Osteoblast (primary cell): ENCODE results near the gene MPG. TPM values are rescaled to one million over a fixed set of nuclear protein-coding genes. Genes with fewer than 3 reads are reported as not detected.
A peak's percentile ranks its signal among the peaks of the same experiment; 100 is the strongest.
"Not testable (repeated sequence)": the region's sequence is repeated elsewhere in the genome, so short reads cannot be mapped to it uniquely, and the experiment has no call there.

ENCODE experiments used
- DNase-seq: peaks from one replicate; pipeline ENCODE4 v3.0.0; 2011; ENCODE audit warnings: low spot score, mixed read lengths; ENCODE audit not compliant: insufficient read length; ENCODE audit errors: missing footprints
- H2AFZ ChIP-seq: 2 replicates; pipeline ENCODE4 v1.6.0; 2011; ENCODE audit warnings: mild to moderate bottlenecking, low read length
- H3K27ac ChIP-seq: 2 replicates; pipeline ENCODE4 v1.5.1; 2011; ENCODE audit warnings: mild to moderate bottlenecking, low read depth, low read length, moderate library complexity
- H3K27me3 ChIP-seq: 2 replicates; pipeline ENCODE4 v1.6.0; 2012; ENCODE audit warnings: mild to moderate bottlenecking, control low read depth, inconsistent platforms, low read length, moderate library complexity; ENCODE audit not compliant: insufficient read depth
- H3K36me3 ChIP-seq: 2 replicates; pipeline ENCODE4 v1.5.1; 2011; ENCODE audit warnings: mild to moderate bottlenecking, low read length, control low read depth, moderate library complexity; ENCODE audit not compliant: insufficient read depth
- H3K4me1 ChIP-seq: 2 replicates; pipeline ENCODE4 v1.5.1; 2011; ENCODE audit warnings: mild to moderate bottlenecking, low read length, control low read depth, moderate library complexity; ENCODE audit not compliant: insufficient read depth
- H3K4me2 ChIP-seq: 2 replicates; pipeline ENCODE4 v1.6.0; 2011; ENCODE audit warnings: mild to moderate bottlenecking, low read length; ENCODE audit not compliant: insufficient read depth
- H3K4me3 ChIP-seq: fragments of 200-600 bp; sonication (generic); 3 replicates; pipeline ENCODE4 v1.5.1; 2012; ENCODE audit warnings: mild to moderate bottlenecking, low read length, inconsistent platforms; ENCODE audit not compliant: insufficient read depth
- H3K79me2 ChIP-seq: 2 replicates; pipeline ENCODE4 v1.6.0; 2012; ENCODE audit warnings: mild to moderate bottlenecking, low read length, control low read depth, inconsistent platforms; ENCODE audit not compliant: insufficient read depth
- H3K9me3 ChIP-seq: 2 replicates; pipeline ENCODE4 v1.5.1; 2011; ENCODE audit warnings: low read depth, low read length, control low read depth
- H4K20me1 ChIP-seq: 2 replicates; pipeline ENCODE4 v1.6.0; 2012; ENCODE audit warnings: mild to moderate bottlenecking, low read length, control low read depth; ENCODE audit not compliant: insufficient read depth
- total RNA-seq: library from RNA; depleted of rRNA; stranded (reverse); fragments of >200 nt; gene quantifications from 2 replicates; pipeline ENCODE4 v1.2.3, GENCODE V29; 2012
- TF ChIP-seq, protein P1 (sequence below): IDR thresholded peaks from 2 replicates; pipeline ENCODE4 v1.5.1; 2011; ENCODE audit warnings: mild to moderate bottlenecking, low read depth, low read length, moderate library complexity; ENCODE audit errors: extremely low read depth

Gene MPG
- total RNA-seq, 1 donor = 180 TPM

DNA sequence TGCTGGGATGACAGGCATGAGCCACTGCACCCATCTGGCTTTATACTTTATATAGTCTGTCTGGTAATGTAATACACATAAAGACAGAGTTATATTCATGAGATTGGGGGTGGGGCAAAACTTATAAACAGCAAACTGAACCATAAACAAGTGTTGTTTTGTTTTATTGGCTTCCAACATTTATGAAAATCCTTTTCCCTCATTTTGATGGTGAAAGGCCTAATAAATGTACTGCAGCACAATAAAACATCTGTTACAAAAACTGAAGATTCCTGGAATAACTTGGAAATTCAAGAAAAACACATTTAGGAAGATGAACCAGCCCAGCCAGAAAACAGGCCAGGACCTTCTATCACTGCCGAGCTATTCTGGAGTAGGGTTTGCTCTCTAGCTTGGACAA, 44.3 kb downstream of the MPG start:
- peaks cover 51% of the 10 kb centered on the region for H4K20me1 ChIP-seq
- no peak overlapping the region for H2AFZ ChIP-seq

DNA sequence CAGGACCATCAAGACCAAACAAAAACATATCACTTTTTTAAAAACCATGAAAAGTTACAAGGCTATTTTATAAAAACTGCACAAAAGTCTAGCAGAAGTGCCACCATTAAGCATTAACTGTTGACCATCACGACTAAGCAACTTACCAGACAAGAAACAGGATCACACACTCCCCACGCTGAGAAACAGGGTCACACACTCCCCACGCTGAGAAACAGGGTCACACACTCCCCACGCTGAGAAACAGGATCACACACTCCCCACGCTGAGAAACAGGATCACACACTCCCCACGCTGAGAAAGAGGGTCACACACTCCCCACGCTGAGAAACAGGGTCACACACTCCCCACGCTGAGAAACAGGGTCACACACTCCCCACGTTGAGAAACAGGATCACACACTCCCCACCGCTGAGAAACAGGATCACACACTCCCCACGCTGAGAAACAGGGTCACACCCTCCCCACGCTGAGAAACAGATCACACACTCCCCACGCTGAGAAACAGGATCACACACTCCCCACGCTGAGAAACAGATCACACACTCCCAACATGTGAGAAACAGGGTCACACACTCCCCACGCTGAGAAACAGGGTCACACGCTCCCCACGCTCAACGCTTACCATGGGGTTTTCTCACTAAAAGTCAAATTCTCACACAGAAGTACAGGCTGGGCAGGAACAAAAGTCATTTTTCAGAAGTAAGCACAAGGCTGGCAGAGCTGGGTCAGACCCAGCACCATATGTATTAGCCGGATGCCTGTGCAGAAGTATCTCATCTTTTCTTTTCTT, 45.7 kb downstream of the MPG start:
- not testable (repeated sequence) for H2AFZ ChIP-seq, H3K27ac ChIP-seq, H3K27me3 ChIP-seq, H3K4me1 ChIP-seq, H3K4me2 ChIP-seq, H3K9me3 ChIP-seq, H3K4me3 ChIP-seq
- Histone ChIP-seq H4K20me1 (peaks cover 38% of the 10 kb centered on the region), H3K36me3 (peaks cover 13% of the 10 kb centered on the region), H3K79me2 (peaks cover 16% of the 10 kb centered on the region)
- DNase-seq = peak; percentile 39

More for the DNA sequence above, 44.3 kb downstream of the MPG start:
- H3K79me2 ChIP-seq = peaks cover 15% of the 10 kb centered on the region
- no peak overlapping the region for H3K27ac ChIP-seq
- H3K9me3 ChIP-seq = no peaks in the 10 kb centered on the region
- H3K4me1 ChIP-seq = no peaks in the 10 kb centered on the region
- TF ChIP-seq, protein P1, sequence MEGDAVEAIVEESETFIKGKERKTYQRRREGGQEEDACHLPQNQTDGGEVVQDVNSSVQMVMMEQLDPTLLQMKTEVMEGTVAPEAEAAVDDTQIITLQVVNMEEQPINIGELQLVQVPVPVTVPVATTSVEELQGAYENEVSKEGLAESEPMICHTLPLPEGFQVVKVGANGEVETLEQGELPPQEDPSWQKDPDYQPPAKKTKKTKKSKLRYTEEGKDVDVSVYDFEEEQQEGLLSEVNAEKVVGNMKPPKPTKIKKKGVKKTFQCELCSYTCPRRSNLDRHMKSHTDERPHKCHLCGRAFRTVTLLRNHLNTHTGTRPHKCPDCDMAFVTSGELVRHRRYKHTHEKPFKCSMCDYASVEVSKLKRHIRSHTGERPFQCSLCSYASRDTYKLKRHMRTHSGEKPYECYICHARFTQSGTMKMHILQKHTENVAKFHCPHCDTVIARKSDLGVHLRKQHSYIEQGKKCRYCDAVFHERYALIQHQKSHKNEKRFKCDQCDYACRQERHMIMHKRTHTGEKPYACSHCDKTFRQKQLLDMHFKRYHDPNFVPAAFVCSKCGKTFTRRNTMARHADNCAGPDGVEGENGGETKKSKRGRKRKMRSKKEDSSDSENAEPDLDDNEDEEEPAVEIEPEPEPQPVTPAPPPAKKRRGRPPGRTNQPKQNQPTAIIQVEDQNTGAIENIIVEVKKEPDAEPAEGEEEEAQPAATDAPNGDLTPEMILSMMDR = no peak
- peaks cover 13% of the 10 kb centered on the region for H3K36me3 ChIP-seq
- no peak for DNase-seq
- H3K27me3 ChIP-seq = no peaks in the 10 kb centered on the region
- H3K4me2 ChIP-seq = no peak overlapping the region
- H3K4me3 ChIP-seq = no peak overlapping the region

DNA sequence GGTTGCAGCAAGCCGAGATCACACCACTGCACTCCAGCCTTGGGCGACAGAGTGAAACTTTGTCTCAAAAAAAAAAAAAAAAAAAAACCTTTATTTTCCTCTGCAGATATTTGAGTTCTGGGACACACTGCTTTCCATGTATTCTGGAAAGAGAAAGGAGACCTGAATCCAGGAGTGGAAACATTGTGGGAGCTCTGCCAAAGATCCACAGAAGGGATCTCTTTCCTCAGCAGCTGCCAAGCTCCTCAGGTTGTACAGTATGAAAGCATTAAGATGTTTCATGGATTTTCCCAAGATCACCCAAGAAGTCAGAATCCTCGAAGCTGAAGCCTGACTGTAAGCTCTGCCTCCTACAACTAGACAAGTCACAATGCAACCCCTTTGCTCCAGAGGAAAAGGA, 47.0 kb downstream of the MPG start:
- Histone ChIP-seq H3K36me3 (peaks cover 16% of the 10 kb centered on the region), H3K4me1 (no peaks in the 10 kb centered on the region), H3K4me2 (no peak overlapping the region), H3K27ac (no peak overlapping the region), H3K79me2 (peaks cover 27% of the 10 kb centered on the region), H3K9me3 (no peaks in the 10 kb centered on the region), H3K27me3 (no peaks in the 10 kb centered on the region), H2AFZ (no peak overlapping the region), H3K4me3 (no peak overlapping the region), H4K20me1 (peaks cover 35% of the 10 kb centered on the region)
- TF ChIP-seq, protein P1 = no peak
- DNase-seq = no peak

DNA sequence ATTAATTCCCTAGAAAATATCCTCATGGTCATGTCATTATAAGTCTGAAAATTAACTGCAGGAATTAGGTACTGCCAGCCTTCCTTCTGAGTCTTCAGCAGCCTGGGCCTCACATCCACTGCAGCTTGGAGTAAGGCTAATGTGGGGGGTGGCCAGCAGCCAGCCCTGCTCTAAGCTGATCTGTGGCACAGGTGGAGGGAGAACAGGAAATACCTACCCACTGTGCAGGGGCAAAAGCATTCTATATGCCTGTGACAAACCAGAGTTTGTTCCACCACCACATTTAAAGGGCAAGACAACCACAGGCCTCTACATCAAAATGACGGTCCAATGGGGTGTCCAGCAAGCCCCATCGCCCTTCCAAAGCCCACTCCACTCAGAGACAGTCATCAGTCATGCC, 51.0 kb downstream of the MPG start:
- Histone ChIP-seq H3K79me2 (peaks cover 50% of the 10 kb centered on the region), H3K9me3 (no peaks in the 10 kb centered on the region), H3K4me2 (no peak overlapping the region), H3K4me3 (no peak overlapping the region), H3K4me1 (no peaks in the 10 kb centered on the region), H4K20me1 (peaks cover 43% of the 10 kb centered on the region), H2AFZ (no peak overlapping the region), H3K27ac (no peak overlapping the region), H3K36me3 (peaks cover 13% of the 10 kb centered on the region), H3K27me3 (no peaks in the 10 kb centered on the region)
- TF ChIP-seq, protein P1 = no peak
- peak; percentile 85 for DNase-seq
